GM19395 (cell line): ENCODE data around the gene ZNF106.

Experiments used
- ATAC-seq: cut with Tn5 transposase; IDR thresholded peaks from one replicate; pipeline ENCODE4 v1.9.1; 2021; ENCODE audit warnings: mild to moderate bottlenecking, moderate library complexity; ENCODE audit not compliant: unreplicated experiment

The ZNF106 gene

DNA sequence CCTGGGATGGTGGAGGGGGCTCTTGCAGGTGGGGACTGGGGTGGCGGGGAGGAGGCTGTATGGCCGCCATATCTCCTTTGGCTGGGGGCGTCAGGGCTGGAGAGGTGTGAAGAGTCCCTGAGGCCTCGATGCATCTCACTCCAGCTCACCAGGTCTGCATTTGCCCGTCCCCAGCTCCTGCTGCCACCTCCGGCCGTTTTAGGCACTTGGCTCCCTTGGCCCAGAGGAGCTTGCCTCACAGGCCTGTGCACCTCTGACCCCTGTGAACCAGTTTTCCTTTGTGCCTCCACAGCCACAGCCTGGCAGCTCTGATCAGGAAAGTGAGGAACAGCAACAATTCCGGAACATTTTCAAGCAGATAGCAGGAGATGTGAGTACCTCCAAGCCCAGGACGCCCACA lies 81.9 kb downstream of the ZNF106 start:
- no peak for ATAC-seq

DNA sequence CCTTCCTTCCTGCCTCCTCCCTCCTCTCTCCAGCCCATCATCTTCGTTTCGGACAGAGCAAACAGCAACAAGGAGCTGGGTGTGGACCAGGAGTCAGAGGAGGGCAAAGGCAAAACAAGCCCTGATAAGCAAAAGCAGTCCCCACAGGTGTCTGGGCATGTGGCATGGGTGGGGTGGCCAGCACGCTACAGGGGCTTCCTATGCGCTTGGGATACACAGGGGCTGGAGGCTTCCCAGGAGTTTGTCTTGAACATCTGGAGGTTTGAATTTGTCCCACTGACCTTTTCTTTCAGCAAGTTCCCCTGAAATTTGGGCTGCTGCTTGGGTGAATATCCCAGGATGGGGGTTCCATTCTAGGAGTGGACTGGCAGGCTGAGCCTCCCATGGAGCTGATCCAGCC lies 82.8 kb downstream of the ZNF106 start:
- no peak for ATAC-seq

DNA sequence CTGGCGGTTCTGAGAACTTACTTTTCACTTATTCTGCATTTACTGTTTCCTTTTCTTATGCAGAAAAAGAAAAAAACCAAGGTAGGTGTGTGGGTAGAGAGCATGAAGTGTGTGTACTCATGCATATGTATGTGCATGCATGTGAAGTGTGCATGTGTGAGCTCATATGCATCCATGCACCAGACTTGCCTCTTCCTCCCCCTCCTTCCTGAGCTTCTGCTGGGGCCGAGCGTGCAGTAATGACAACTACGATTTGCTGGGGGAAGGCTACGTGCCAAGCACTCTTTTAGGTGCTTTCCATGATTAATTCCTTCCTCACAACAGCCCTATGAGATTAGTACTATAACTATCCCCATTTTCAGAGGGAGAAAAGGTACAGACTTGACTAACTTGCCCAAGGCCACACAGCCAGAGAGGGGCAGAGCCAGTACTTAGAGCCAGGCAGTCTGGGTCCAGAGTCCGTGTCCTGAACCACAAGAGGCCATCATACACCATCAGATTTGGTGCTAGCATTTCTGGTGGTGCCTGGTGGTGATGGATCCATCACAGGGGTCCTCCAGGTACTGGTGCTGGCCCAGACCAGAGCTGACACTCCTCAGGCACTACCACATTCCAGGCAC lies 85.0 kb downstream of the ZNF106 start:
- ATAC-seq: no peak

DNA sequence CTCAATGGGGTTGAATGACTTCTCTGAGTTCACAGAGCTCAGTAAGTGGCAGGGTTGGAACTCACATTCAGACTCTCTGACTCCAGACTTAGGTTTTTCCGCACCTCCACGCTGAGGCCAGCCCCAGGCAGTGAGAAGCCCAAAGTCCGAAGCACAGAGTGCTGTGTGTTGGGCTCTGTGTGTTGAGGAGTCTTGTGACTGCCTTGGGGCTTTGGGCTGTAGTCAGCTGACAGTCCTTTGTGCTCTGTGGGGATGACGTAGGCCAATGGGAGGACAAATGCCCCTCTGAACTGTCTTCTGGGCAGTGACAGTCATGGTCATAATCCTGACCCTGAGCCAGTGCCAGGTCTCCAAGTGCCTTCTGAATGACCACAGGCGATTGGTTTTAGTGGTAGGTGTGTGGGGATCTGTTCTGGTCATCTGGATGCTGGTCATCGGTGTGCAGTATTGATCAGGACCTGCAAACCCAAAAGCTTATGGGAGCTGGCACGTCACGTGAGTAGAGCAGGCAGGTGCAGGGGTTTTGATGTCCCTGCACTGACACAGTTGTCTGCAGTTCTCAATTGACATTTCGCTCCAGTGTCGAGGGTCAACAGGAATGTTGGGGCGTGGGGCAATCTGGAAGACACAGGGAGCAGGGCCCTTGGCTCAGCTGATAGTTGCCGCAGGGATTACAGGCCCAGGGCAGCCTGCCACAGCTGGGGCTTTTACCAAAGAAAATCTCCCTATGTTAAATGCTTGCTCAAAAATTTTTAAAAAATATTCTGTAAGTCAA lies 86.3 kb downstream of the ZNF106 start:
- ATAC-seq: no peak

DNA sequence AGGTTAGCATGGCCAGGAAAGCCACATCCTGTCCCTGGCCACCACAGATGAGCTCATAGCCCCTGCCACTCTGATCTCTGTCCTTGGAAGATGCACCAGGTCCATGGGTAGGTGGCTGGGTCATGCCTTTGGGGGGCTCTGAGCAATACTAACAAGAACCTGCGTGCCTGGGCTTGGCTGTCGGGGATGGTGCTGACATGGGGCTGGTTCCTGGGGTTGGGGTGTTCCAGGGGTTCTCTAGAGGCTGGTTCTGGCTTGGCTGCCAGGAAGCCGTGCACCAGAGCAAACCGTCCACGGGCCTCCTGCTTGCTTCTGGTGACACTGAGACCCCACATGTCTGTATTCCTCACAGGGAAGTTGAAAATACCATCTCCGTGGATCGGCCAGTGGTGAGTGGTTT lies 87.6 kb downstream of the ZNF106 start:
- ATAC-seq: no peak

DNA sequence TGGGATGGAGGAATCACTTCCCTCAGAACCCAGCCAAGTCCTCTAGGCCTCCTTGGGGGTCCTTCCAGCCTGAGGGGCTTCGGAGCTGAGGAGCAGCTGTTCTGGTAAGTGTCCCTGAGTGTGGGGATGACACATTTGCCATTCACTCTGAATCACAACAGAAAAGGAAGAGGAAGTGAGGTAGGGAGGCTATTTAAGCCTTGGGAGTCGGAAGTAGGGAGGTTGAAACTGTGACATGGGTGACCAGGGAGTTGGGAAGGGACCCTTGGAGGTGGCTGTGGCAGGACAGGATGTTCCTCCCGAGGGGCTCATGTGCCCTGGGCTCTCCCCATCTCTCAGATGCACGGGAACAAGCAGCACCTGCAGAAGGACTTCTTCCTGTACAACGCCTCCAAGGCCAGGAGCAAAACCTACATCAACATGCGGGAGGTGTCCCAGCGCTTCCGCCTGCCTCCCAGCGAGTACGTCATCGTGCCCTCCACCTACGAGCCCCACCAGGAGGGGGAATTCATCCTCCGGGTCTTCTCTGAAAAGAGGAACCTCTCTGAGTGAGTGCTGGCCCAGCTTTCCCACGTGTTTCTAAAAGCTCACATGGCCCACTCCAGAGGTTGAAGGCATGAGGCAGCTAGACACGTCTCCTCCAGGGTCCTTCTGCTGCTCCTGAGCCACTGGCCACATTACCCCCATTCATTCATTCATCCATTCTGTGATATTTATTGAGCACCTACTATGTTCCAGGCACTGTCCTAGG lies 88.3 kb downstream of the ZNF106 start:
- no peak for ATAC-seq

DNA sequence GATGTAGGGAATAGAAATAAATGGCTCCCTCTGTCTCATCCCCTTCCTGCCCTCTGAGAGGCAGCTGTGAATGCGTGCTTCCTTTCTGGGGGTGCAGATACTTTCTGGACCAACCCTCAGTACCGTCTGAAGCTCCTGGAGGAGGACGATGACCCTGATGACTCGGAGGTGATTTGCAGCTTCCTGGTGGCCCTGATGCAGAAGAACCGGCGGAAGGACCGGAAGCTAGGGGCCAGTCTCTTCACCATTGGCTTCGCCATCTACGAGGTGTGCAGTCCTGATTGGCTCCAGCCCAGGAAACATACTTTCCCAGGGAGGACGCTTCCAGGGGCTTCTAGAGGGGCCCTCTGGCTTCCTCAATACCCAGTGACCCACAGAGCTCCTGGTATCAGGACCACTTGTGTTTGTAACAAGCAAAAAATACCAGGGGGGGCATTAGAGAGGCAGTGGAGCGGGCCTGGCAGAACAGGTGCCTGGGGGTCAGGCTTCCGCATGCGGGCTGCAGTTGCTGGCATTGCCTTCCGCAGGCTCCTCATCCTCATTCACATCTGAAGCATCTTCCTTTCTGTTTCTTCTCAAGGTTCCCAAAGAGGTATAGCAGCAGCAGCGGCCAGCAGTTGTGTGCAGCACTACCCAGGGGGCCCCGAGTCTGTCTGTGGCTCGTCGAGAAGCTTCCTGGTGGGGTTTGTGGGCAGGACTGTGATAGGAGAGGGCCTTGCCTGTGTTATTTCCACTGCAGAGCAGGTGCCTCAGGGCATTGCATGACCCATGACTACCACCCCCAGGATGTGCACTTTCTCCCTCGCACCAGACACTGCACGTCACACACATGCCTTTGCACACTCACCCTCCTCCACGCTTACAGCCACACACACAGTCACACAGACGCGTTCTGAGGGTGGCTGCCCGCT lies 89.1 kb downstream of the ZNF106 start:
- ATAC-seq: no peak

DNA sequence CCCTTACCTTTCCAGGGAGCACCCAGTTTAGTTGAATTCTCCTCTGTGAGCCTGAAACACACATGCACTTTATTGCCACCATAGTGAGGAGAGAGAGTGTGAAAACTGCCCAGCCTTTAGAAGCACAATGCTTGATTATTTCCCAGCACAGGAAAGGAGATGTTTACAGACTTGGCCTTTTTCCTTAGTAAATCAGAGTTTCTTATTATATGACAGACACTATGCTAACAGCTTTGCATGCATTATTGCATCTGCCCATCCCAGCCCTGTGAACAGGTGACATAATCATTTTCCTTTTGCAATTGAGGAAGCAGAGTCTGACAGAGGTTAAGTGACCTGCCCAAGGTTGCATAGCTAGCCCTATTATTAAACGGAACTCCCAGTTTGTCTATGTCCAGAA lies 95.1 kb downstream of the ZNF106 start:
- no peak for ATAC-seq

DNA sequence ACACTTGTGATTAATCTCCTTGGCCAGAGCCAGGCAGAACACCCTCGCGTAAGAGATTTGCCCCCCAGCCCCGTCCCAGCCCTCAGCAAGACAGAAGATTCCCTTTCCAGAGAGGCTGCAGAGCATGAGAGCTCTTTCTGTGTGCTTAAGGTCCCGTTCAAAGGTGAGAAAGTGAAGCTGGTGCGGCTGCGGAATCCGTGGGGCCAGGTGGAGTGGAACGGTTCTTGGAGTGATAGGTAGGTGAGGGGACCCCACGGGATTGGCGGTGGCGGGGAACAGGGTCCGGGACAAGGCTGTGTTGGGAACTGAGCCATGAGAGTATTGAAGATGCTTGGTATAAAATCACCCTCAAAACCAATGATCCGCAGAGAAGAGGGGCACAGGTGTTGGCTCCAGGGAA lies 96.8 kb downstream of the ZNF106 start:
- no peak for ATAC-seq

DNA sequence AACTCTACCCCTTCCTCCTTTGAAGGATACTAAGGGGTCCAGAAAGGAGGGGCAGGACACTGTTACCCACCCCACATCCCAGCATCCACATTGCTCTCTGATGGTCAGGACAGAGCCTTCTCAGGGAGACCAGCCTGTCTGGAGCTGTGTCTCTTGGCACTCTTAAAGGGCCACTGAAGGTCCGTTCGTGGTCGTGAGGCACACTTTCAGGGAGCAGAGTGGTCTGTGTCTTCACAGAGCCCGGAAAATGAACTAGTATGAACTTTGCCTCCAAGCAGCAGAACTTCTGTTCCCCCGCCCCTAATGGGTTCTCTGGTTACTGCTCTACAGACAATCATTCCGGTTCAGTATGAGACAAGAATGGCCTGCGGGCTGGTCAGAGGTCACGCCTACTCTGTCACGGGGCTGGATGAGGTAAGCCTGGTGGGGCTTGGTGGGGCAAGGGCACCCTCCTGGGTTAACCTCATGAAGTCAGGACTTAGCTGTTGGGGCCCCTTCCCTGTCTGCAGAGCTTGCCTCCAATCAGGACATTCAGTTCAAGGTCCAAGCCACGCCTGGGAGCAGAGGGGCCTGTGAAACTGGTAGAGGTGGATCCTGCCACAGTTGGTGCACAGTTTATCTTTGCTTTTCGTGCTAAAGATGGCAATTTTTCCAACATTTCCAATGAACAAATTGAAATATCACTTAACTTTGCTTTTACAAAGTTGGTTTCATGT lies 98.5 kb downstream of the ZNF106 start:
- ATAC-seq: no peak

DNA sequence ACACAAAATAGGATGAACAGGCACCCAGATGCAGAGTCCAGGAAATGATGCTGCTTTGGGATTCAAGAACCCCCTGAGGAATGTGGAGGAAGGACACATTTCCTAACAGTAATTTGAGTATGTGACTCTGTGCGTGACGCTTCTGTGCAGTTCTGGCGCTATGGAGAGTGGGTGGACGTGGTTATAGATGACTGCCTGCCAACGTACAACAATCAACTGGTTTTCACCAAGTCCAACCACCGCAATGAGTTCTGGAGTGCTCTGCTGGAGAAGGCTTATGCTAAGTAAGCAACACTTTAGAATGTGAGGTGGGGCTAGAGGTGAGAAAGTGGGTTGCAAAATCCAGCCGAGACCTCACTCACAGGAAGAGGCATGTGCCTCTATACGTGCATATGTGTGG lies 103.3 kb downstream of the ZNF106 start:
- no peak for ATAC-seq

DNA sequence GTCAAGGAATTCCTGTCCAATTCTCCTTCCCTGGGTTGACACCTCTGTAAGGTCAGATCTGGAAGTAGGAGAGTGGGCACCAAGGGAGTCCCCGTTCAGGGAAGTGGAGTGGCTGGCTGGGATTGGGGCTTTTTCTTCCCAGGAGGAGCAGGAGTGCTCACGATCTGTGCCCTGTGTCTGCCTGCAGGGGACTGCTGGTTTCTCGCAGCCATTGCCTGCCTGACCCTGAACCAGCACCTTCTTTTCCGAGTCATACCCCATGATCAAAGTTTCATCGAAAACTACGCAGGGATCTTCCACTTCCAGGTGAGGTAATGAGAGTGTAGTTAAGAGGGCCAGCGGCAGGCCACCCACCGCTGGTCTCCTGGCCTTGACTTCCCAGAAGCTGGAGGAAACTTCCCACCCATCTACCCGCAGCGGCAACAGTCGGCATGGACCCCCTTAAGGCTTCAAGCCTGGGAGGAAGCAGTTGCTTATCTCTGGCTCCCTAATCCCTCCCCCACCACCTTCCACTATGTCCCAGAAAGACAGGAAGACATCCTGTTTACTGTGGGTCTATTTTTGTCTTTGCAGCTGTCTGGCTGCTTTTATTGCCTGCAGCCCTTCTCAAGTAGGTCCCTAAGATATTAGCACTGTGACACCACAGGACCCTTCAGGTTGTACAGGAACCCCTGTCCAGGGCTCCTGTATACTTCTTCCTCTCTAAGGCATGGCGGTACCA lies 104.8 kb downstream of the ZNF106 start:
- no peak for ATAC-seq

DNA sequence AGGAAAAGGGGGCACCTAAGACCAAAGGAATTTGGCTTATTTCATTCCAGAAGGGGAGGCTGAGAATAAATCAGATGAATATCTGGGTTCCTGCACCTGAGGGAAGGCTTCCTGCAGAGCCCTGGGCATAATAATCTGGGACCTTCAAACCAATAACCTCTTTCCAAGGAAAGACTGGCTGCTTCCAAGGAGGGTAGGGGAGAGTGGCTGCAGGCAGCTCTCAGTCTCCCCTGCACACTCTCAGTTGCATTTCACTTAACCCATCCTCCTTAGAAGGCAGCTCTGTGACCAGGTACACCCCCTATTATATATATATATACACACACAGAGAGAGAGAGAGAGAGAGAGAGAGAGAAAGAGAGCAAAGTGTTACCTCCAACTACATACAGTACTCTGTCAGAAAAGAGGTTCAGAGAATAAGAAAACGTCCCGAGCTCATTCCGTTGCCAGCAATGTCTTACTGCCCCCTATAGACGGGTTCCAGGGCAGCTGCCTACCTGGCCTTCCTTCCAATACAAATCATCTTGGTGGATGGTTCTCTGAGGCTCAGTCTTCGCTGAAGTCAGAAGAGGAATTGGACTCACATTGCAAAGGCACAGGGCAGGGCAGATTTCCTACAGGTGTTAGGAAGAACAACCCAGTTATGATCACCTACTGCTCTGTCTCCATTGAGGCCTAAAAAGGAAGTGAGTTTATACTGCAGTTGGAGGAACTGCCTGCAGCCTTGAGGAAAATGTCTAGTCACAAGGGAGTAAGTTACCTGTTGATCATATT lies 105.5 kb downstream of the ZNF106 start:
- no peak for ATAC-seq

DNA sequence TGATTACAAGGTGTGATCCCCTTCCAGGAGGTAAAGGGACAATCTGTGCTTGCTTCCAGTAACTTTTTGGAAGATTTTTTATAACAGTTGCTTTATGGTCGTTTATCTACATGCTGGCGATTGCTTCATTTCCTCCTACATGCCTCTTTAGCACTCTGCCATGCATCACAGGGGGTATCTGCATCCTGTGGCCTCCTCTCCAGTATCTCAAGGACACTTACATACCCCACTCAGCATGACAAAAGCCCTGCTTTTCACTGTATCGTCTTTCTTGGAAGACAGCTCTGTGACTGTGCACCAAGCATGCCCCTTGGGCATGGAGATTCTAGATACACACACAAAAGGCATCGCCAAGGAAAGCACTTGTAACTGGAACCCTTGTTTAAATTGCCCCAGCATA lies 106.3 kb downstream of the ZNF106 start:
- no peak for ATAC-seq

DNA sequence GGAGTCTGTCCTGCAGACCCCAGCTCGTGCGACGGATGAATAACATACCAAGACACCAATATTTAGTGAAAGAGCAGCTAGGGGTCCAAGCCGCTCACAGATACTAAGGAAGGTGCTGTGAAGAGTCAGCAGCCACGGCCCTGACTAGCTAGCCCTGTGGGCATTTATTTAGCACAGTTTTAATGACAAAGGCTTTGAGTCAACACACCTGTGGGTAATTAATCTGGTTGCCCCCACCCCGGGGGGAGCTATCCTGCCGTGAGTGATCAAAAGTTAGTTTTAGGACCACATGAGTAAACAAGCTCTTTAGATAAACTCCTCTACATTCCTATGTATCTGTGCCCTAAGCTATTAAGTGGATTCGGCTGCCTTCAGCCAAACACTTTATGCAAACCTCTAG lies 112.9 kb downstream of the ZNF106 start:
- ATAC-seq: no peak

DNA sequence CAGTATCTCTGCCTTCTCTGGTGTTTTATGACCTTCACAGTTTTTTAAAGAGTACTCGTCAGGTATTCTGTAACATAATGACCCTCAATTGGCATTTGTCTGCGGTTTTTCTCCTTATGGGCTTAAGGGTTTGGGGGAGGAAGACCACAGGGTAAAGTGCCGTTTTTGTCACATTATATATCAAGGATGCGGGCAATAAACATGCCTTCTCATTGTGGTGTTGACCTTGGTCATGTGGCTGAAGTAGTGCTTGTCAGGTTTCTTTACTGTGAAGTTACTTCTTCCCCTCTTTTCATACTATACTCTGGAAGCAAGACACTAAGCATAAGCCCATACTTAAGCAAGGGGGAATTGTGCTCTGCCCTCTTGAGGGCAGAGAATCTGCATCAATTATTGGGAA lies 115.0 kb downstream of the ZNF106 start:
- no peak for ATAC-seq

DNA sequence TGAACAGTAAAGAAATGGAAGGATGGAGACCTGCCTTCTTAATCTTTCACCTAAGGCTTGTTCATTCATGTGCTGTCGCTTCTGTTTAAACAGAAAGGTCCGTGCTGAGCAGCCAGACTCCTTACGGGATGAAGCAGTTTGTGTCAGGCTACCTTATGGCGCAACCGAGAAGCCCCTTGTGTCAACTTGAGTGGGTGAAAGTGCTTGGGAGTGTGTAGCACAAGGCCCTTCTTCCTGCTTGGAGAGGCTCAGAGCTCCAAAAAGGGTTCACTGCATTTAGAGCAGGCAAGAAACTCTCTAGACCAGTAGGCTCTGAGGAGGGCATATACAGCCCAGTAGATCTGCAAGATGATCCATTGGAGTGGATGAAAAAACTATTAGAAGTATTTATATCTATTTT lies 115.7 kb downstream of the ZNF106 start:
- ATAC-seq: no peak

DNA sequence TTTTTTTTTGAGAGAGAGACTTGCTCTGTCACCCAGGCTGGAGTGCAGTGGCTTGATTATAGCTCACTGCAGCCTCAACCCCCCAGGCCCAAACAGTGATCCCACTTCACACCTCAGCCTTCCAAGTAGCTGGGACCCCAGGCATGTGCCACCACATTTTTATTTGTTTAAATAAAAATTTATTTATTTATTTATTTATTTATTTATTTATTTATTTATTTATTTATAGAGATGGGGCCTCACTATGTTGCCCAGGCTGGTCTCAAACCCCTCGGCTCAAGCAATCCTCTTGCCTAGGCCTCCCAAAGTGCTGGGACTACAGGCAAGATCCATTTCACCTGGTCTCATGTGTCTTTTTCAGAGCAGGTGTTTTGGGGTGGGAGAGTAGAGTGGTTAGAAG lies 116.1 kb downstream of the ZNF106 start:
- no peak for ATAC-seq

DNA sequence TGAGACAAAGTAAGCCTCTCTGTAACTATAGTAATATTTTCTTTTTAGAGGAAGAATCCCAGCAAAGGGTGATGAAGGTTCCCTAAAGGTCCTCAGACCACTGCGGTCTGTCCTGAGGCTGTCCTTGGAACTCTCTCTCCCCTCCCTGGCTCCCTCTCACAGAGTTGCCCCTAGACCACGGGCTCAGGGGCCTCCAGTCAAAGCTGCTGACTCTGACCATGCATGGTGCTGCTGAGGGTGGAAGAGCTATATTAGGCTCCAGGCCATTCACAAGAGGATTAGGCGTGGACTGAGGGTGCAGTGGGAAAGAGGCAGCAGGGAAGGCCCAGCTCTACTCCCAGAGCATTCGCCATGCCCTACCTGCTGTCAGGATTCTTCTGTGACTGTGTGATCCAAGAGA lies 117.0 kb downstream of the ZNF106 start:
- ATAC-seq: no peak
